Activated naive CD8-positive, alpha-beta T cell treated with anti-CD3 and anti-CD28 coated beads, Interleukin-2, amount 50 U/mL, for 24 hours (primary cell): ENCODE results near the gene MAP2.
A peak's percentile ranks its signal among the peaks of the same experiment; 100 is the strongest.

Experiments used
- ATAC-seq: fragments of 150-1000 bp; cut with Tn5 transposase; one replicate; pipeline ENCODE4 v1.10.0; 2021
- DNase-seq: peaks from one replicate; pipeline ENCODE4 v3.0.0; 2021
- H3K27ac Mint-ChIP-seq: one replicate; pipeline ENCODE4 v1.8.0; 2021; ENCODE audit warnings: mild to moderate bottlenecking, mixed read lengths
- H3K27me3 Mint-ChIP-seq: one replicate; pipeline ENCODE4 v1.8.0; 2021; ENCODE audit warnings: mixed read lengths
- H3K36me3 Mint-ChIP-seq: one replicate; pipeline ENCODE4 v1.8.0; 2021; ENCODE audit warnings: low read depth, mixed read lengths
- H3K4me1 Mint-ChIP-seq: one replicate; pipeline ENCODE4 v1.8.0; 2021; ENCODE audit warnings: mixed read lengths
- H3K4me3 Mint-ChIP-seq: one replicate; pipeline ENCODE4 v1.8.0; 2021; ENCODE audit warnings: mild to moderate bottlenecking, moderate library complexity, mixed read lengths
- H3K9me3 Mint-ChIP-seq: one replicate; pipeline ENCODE4 v1.8.0; 2021; ENCODE audit warnings: mixed read lengths

Gene MAP2

GRCh38 chr2:209719034-209719433 is 295.2 kb downstream of the MAP2 start:
- H3K27ac Mint-ChIP-seq = no peak overlapping the region
- H3K27me3 Mint-ChIP-seq = no peaks in the 10 kb centered on the region
- ATAC-seq (no peak), DNase-seq (no peak)
- H3K36me3 Mint-ChIP-seq = no peaks in the 10 kb centered on the region
- no peaks in the 10 kb centered on the region for H3K4me1 Mint-ChIP-seq
- peaks cover 3% of the 10 kb centered on the region for H3K9me3 Mint-ChIP-seq
- H3K4me3 Mint-ChIP-seq = no peak overlapping the region

- ATAC-seq (no peak), DNase-seq (no peak)
- Mint-ChIP-seq H3K9me3 (no peaks in the 10 kb centered on the region), H3K36me3 (no peaks in the 10 kb centered on the region), H3K4me3 (no peak overlapping the region), H3K27me3 (no peaks in the 10 kb centered on the region), H3K4me1 (no peaks in the 10 kb centered on the region), H3K27ac (no peak overlapping the region)
Observed at GRCh38 chr2:209721497-209721896, 297.6 kb downstream of the MAP2 start.

- H3K27me3 Mint-ChIP-seq = no peaks in the 10 kb centered on the region
- no peak for DNase-seq
- no peaks in the 10 kb centered on the region for H3K4me1 Mint-ChIP-seq
- H3K9me3 Mint-ChIP-seq = no peaks in the 10 kb centered on the region
- no peak overlapping the region for H3K27ac Mint-ChIP-seq
- no peak for ATAC-seq
- H3K36me3 Mint-ChIP-seq = no peaks in the 10 kb centered on the region
- H3K4me3 Mint-ChIP-seq = no peak overlapping the region
Observed at GRCh38 chr2:209726311-209726710, 302.5 kb downstream of the MAP2 start.

GRCh38 chr2:209727077-209727476 is 303.2 kb downstream of the MAP2 start:
- Mint-ChIP-seq H3K9me3 (no peaks in the 10 kb centered on the region), H3K27me3 (no peaks in the 10 kb centered on the region)

GRCh38 chr2:209734805-209735204 is 311.0 kb downstream of the MAP2 start:
- Mint-ChIP-seq H3K4me1 (no peaks in the 10 kb centered on the region), H3K4me3 (no peak overlapping the region), H3K9me3 (no peaks in the 10 kb centered on the region), H3K36me3 (no peaks in the 10 kb centered on the region), H3K27me3 (no peaks in the 10 kb centered on the region), H3K27ac (no peak overlapping the region)
- no peak for ATAC-seq
- DNase-seq = no peak

More at GRCh38 chr2:209727077-209727476, 303.2 kb downstream of the MAP2 start:
- no peaks in the 10 kb centered on the region for H3K36me3 Mint-ChIP-seq
- no peak overlapping the region for H3K4me3 Mint-ChIP-seq
- no peak overlapping the region for H3K27ac Mint-ChIP-seq
- ATAC-seq = no peak
- no peaks in the 10 kb centered on the region for H3K4me1 Mint-ChIP-seq
- DNase-seq = no peak

- ATAC-seq = no peak
- no peak for DNase-seq
- H3K36me3 Mint-ChIP-seq = no peaks in the 10 kb centered on the region
Observed at GRCh38 chr2:209741953-209742352, 318.1 kb downstream of the MAP2 start.

GRCh38 chr2:209753020-209753419 is 329.2 kb downstream of the MAP2 start:
- Mint-ChIP-seq H3K36me3 (no peaks in the 10 kb centered on the region), H3K27me3 (peaks cover 3% of the 10 kb centered on the region), H3K4me1 (no peaks in the 10 kb centered on the region), H3K4me3 (no peak overlapping the region), H3K27ac (no peak overlapping the region), H3K9me3 (no peaks in the 10 kb centered on the region)
- ATAC-seq (no peak), DNase-seq (no peak)

More at GRCh38 chr2:209741953-209742352, 318.1 kb downstream of the MAP2 start:
- no peaks in the 10 kb centered on the region for H3K4me1 Mint-ChIP-seq
- no peak overlapping the region for H3K27ac Mint-ChIP-seq
- H3K27me3 Mint-ChIP-seq = no peaks in the 10 kb centered on the region
- no peaks in the 10 kb centered on the region for H3K9me3 Mint-ChIP-seq
- H3K4me3 Mint-ChIP-seq = no peak overlapping the region

GRCh38 chr2:209757163-209757562 is 333.3 kb downstream of the MAP2 start:
- peaks cover 3% of the 10 kb centered on the region for H3K27me3 Mint-ChIP-seq
- H3K4me1 Mint-ChIP-seq = no peaks in the 10 kb centered on the region
- no peaks in the 10 kb centered on the region for H3K9me3 Mint-ChIP-seq
- no peaks in the 10 kb centered on the region for H3K36me3 Mint-ChIP-seq
- no peak overlapping the region for H3K4me3 Mint-ChIP-seq
- no peak for ATAC-seq
- DNase-seq = no peak
- H3K27ac Mint-ChIP-seq = no peak overlapping the region

GRCh38 chr2:209761566-209761965 is 337.7 kb downstream of the MAP2 start:
- DNase-seq (no peak), ATAC-seq (no peak)
- Mint-ChIP-seq H3K4me3 (no peak overlapping the region), H3K27ac (no peak overlapping the region), H3K27me3 (no peaks in the 10 kb centered on the region), H3K36me3 (no peaks in the 10 kb centered on the region), H3K9me3 (no peaks in the 10 kb centered on the region), H3K4me1 (no peaks in the 10 kb centered on the region)

GRCh38 chr2:209762563-209762962 is 338.7 kb downstream of the MAP2 start:
- Mint-ChIP-seq H3K36me3 (no peaks in the 10 kb centered on the region), H3K9me3 (no peaks in the 10 kb centered on the region), H3K4me3 (no peak overlapping the region), H3K27ac (no peak overlapping the region), H3K27me3 (no peaks in the 10 kb centered on the region), H3K4me1 (no peaks in the 10 kb centered on the region)
- no peak for DNase-seq
- ATAC-seq = no peak

- Mint-ChIP-seq H3K4me3 (no peak overlapping the region), H3K36me3 (no peaks in the 10 kb centered on the region), H3K27me3 (no peaks in the 10 kb centered on the region), H3K27ac (no peak overlapping the region), H3K4me1 (no peaks in the 10 kb centered on the region), H3K9me3 (no peaks in the 10 kb centered on the region)
- no peak for ATAC-seq
- DNase-seq = no peak
Observed at GRCh38 chr2:209763106-209763505, 339.3 kb downstream of the MAP2 start.

- H3K27me3 Mint-ChIP-seq = peaks cover 13% of the 10 kb centered on the region
Observed at GRCh38 chr2:209766613-209767012, 342.8 kb downstream of the MAP2 start.

GRCh38 chr2:209767316-209767715 is 343.5 kb downstream of the MAP2 start:
- H3K4me3 Mint-ChIP-seq = no peak overlapping the region
- H3K27me3 Mint-ChIP-seq = peaks cover 13% of the 10 kb centered on the region
- no peaks in the 10 kb centered on the region for H3K36me3 Mint-ChIP-seq

More at GRCh38 chr2:209766613-209767012, 342.8 kb downstream of the MAP2 start:
- Mint-ChIP-seq H3K9me3 (no peaks in the 10 kb centered on the region), H3K4me1 (no peaks in the 10 kb centered on the region), H3K4me3 (no peak overlapping the region), H3K36me3 (no peaks in the 10 kb centered on the region), H3K27ac (no peak overlapping the region)
- DNase-seq (no peak), ATAC-seq (no peak)

GRCh38 chr2:209768557-209768956 is 344.7 kb downstream of the MAP2 start:
- peaks cover 23% of the 10 kb centered on the region for H3K27me3 Mint-ChIP-seq
- H3K27ac Mint-ChIP-seq = no peak overlapping the region
- no peaks in the 10 kb centered on the region for H3K9me3 Mint-ChIP-seq
- DNase-seq (no peak), ATAC-seq (no peak)
- no peak overlapping the region for H3K4me3 Mint-ChIP-seq
- H3K36me3 Mint-ChIP-seq = no peaks in the 10 kb centered on the region
- H3K4me1 Mint-ChIP-seq = no peaks in the 10 kb centered on the region

More at GRCh38 chr2:209767316-209767715, 343.5 kb downstream of the MAP2 start:
- Mint-ChIP-seq H3K4me1 (no peaks in the 10 kb centered on the region), H3K9me3 (no peaks in the 10 kb centered on the region), H3K27ac (no peak overlapping the region)
- ATAC-seq (no peak), DNase-seq (no peak)

GRCh38 chr2:209771474-209772289 is 347.8 kb downstream of the MAP2 start, which contains the start of gene UNC80:
Gene UNC80 (plus strand): TSS chr2:209771832. CDS start chr2:209772073, 241 bp downstream.
- no peak for ATAC-seq
- Mint-ChIP-seq H3K4me3 (no peak within 1 kb of the TSS), H3K27me3 (peaks cover 23% of the 10 kb centered on the region), H3K27ac (no peak within 1 kb of the TSS), H3K36me3 (no peaks in the 10 kb centered on the region), H3K4me1 (no peaks in the 10 kb centered on the region), H3K9me3 (no peaks in the 10 kb centered on the region)
- DNase-seq = peak; percentile 28
